Cardiac muscle cell (in vitro differentiated cells and primary cell): ENCODE measurements around the gene BNIP3. TPM values are rescaled to one million over a fixed set of nuclear protein-coding genes. Genes with fewer than 3 reads are reported as not detected.

ENCODE experiments used
- DNase-seq, 2 donors: peaks; one replicate each; pipeline versions ENCODE4 v3.0.0 to v3.0.0-alpha.2; 2010 to 2017; ENCODE audit warnings: low read depth in 1 of 2, low spot score in 1 of 2
- H3K27ac ChIP-seq: fragments of 200-600 bp; sonication (generic); 2 replicates; pipeline ENCODE4 v1.5.1; 2016
- H3K27me3 ChIP-seq: fragments of 200-600 bp; sonication (generic); 2 replicates; pipeline ENCODE4 v1.6.0; 2016; ENCODE audit warnings: control low read depth
- H3K36me3 ChIP-seq: fragments of 200-600 bp; sonication (generic); 2 replicates; pipeline ENCODE4 v1.5.1; 2016; ENCODE audit warnings: control low read depth
- H3K4me1 ChIP-seq: fragments of 200-600 bp; sonication (generic); 2 replicates; pipeline ENCODE4 v1.8.1; 2017; ENCODE audit warnings: low read depth, mild to moderate bottlenecking, mixed run types
- H3K4me3 ChIP-seq: fragments of 200-600 bp; sonication (generic); 2 replicates; pipeline ENCODE4 v1.5.1; 2016; ENCODE audit warnings: mild to moderate bottlenecking
- H3K9me3 ChIP-seq: fragments of 200-600 bp; sonication (generic); 2 replicates; pipeline ENCODE4 v1.5.1; 2017; ENCODE audit warnings: low read depth, mild to moderate bottlenecking, control low read depth
- CTCF ChIP-seq: IDR thresholded peaks from 2 replicates; pipeline ENCODE4 v1.5.1; 2012; ENCODE audit warnings: low read depth, mild to moderate bottlenecking, low read length
- polyA plus RNA-seq: library from polyadenylated mRNA; unstranded; fragments of >200 nt; fragmentation: Nextera tagmentation; extraction: Ambion mirVana; gene quantifications from 2 replicates; pipeline ENCODE4 v1.2.1, GENCODE V29; 2016
- total RNA-seq: library from RNA; depleted of rRNA; stranded (reverse); fragments of >200 nt; gene quantifications from 2 replicates; pipeline ENCODE4 v1.2.3, GENCODE V29; 2016

The BNIP3 gene
- total and polyA plus RNA-seq, 2 experiments from 2014 or later: 686 to 1,301 TPM

GRCh38 chr10:131926253-131926652, 55.5 kb downstream of the BNIP3 start:
- Histone ChIP-seq H3K27me3 (no peaks in the 10 kb centered on the region), H3K4me3 (no peak overlapping the region), H3K9me3 (no peaks in the 10 kb centered on the region), H3K36me3 (no peaks in the 10 kb centered on the region), H3K27ac (no peak overlapping the region), H3K4me1 (peaks cover 32% of the 10 kb centered on the region)
- DNase-seq: no peak
- TF ChIP-seq CTCF: no peak

- no peaks in the 10 kb centered on the region for H3K27me3 ChIP-seq
- no peak for TF ChIP-seq CTCF
- no peak overlapping the region for H3K27ac ChIP-seq
- H3K9me3 ChIP-seq: no peaks in the 10 kb centered on the region
- H3K4me3 ChIP-seq: no peak overlapping the region
- no peak for DNase-seq
- H3K4me1 ChIP-seq: peaks cover 27% of the 10 kb centered on the region
- no peaks in the 10 kb centered on the region for H3K36me3 ChIP-seq
These were observed 56.0 kb downstream of the BNIP3 start for GRCh38 chr10:131925716-131926115.

- no peaks in the 10 kb centered on the region for H3K36me3 ChIP-seq
- no peak for DNase-seq
- H3K9me3 ChIP-seq: no peaks in the 10 kb centered on the region
- no peak for TF ChIP-seq CTCF
- no peak overlapping the region for H3K4me3 ChIP-seq
- H3K4me1 ChIP-seq: peaks cover 21% of the 10 kb centered on the region
- no peaks in the 10 kb centered on the region for H3K27me3 ChIP-seq
- H3K27ac ChIP-seq: no peak overlapping the region
These were observed 56.6 kb downstream of the BNIP3 start for GRCh38 chr10:131925011-131925649.

- Histone ChIP-seq H3K36me3 (no peaks in the 10 kb centered on the region), H3K27ac (no peak overlapping the region), H3K9me3 (no peaks in the 10 kb centered on the region), H3K4me3 (no peak overlapping the region), H3K27me3 (no peaks in the 10 kb centered on the region), H3K4me1 (peaks cover 2% of the 10 kb centered on the region)
- no peak for TF ChIP-seq CTCF
- no peak for DNase-seq
These were observed 58.5 kb downstream of the BNIP3 start for GRCh38 chr10:131923038-131923756.

- TF ChIP-seq CTCF: no peak
- DNase-seq: no peak
- Histone ChIP-seq H3K27me3 (no peaks in the 10 kb centered on the region), H3K9me3 (no peaks in the 10 kb centered on the region), H3K27ac (no peak overlapping the region), H3K36me3 (no peaks in the 10 kb centered on the region), H3K4me3 (no peak overlapping the region), H3K4me1 (no peaks in the 10 kb centered on the region)
These were observed 60.5 kb downstream of the BNIP3 start for GRCh38 chr10:131921184-131921583.
